H9 (cell line): ENCODE data around the gene ITGB8. TPM values are rescaled to one million over a fixed set of nuclear protein-coding genes. Genes with fewer than 3 reads are reported as not detected.

Experiments
- DNase-seq: peaks from one replicate; pipeline ENCODE4 v3.0.0-alpha.2; 2017
- H2AFZ ChIP-seq: one replicate; pipeline ENCODE4 v1.6.1; 2013; ENCODE audit warnings: mild to moderate bottlenecking, low read length, control low read depth, moderate library complexity
- H2AK5ac ChIP-seq: 2 replicates; pipeline ENCODE4 v1.6.1; 2013; ENCODE audit warnings: low read length, control low read depth, mixed read lengths; ENCODE audit not compliant: insufficient read length
- H2BK120ac ChIP-seq: one replicate; pipeline ENCODE4 v1.6.1; 2013; ENCODE audit warnings: low read depth, mild to moderate bottlenecking, low read length, control low read depth, inconsistent platforms; ENCODE audit not compliant: poor library complexity, severe bottlenecking
- H2BK12ac ChIP-seq: 2 replicates; pipeline ENCODE4 v1.6.1; 2013; ENCODE audit warnings: low read length, control low read depth, mixed read lengths, low read depth; ENCODE audit not compliant: insufficient read length
- H2BK15ac ChIP-seq: 2 replicates; pipeline ENCODE4 v1.6.1; 2013; ENCODE audit warnings: low read depth, low read length, control low read depth
- H2BK20ac ChIP-seq: one replicate; pipeline ENCODE4 v1.6.1; 2013; ENCODE audit warnings: low read depth, mild to moderate bottlenecking, low read length, control low read depth, inconsistent platforms; ENCODE audit not compliant: poor library complexity, severe bottlenecking
- H2BK5ac ChIP-seq: 2 replicates; pipeline ENCODE4 v1.6.1; 2013; ENCODE audit warnings: low read length, control low read depth, mixed read lengths; ENCODE audit not compliant: insufficient read length
- H3K14ac ChIP-seq: 2 replicates; pipeline ENCODE4 v1.6.1; 2013; ENCODE audit warnings: low read length, control low read depth; ENCODE audit not compliant: insufficient read depth
- H3K18ac ChIP-seq: 2 replicates; pipeline ENCODE4 v1.6.1; 2013; ENCODE audit warnings: low read depth, mild to moderate bottlenecking, mixed read lengths, low read length, control low read depth; ENCODE audit not compliant: insufficient read length
- H3K23ac ChIP-seq: 2 replicates; pipeline ENCODE4 v1.6.1; 2013; ENCODE audit warnings: low read length, control low read depth, mixed read lengths, low read depth; ENCODE audit not compliant: insufficient read length
- H3K23me2 ChIP-seq: 2 replicates; pipeline ENCODE4 v1.6.1; 2013; ENCODE audit warnings: low read depth, mild to moderate bottlenecking, mixed read lengths, low read length, control low read depth; ENCODE audit not compliant: insufficient read length, poor library complexity, severe bottlenecking
- H3K27ac ChIP-seq: 2 replicates; pipeline ENCODE4 v1.5.1; 2013; ENCODE audit warnings: low read length, control low read depth, mixed read lengths, low read depth; ENCODE audit not compliant: insufficient read length
- H3K27me3 ChIP-seq: 2 replicates; pipeline ENCODE4 v1.6.1; 2013; ENCODE audit warnings: low read length, control low read depth, inconsistent platforms; ENCODE audit not compliant: insufficient read depth
- H3K4ac ChIP-seq: 2 replicates; pipeline ENCODE4 v1.6.1; 2013; ENCODE audit warnings: low read depth, mild to moderate bottlenecking, control low read depth, inconsistent platforms, low read length, moderate library complexity
- H3K4me1 ChIP-seq: 2 replicates; pipeline ENCODE4 v1.6.1; 2013; ENCODE audit warnings: low read length, control low read depth, inconsistent platforms; ENCODE audit not compliant: insufficient read depth
- H3K4me2 ChIP-seq: 2 replicates; pipeline ENCODE4 v1.6.1; 2013; ENCODE audit warnings: low read length, control low read depth, mixed read lengths; ENCODE audit not compliant: insufficient read length, insufficient read depth
- H3K56ac ChIP-seq: 2 replicates; pipeline ENCODE4 v1.6.1; 2013; ENCODE audit warnings: low read depth, mild to moderate bottlenecking, mixed read lengths, low read length, control low read depth; ENCODE audit not compliant: insufficient read length
- H3K79me1 ChIP-seq: 2 replicates; pipeline ENCODE4 v1.6.1; 2013; ENCODE audit warnings: low read depth, mild to moderate bottlenecking, moderate library complexity, low read length, control low read depth, inconsistent platforms; ENCODE audit not compliant: insufficient read depth, poor library complexity, severe bottlenecking
- H3K79me2 ChIP-seq: 2 replicates; pipeline ENCODE4 v1.6.1; 2013; ENCODE audit warnings: low read length, control low read depth, inconsistent platforms; ENCODE audit not compliant: insufficient read depth
- H3K9ac ChIP-seq: 2 replicates; pipeline ENCODE4 v1.6.1; 2013; ENCODE audit warnings: low read length, control low read depth, mixed read lengths; ENCODE audit not compliant: insufficient read length; ENCODE audit errors: extremely low read depth
- H3K9me3 ChIP-seq: one replicate; pipeline ENCODE4 v1.6.1; 2013; ENCODE audit warnings: low read depth, low read length, inconsistent platforms; ENCODE audit not compliant: control insufficient read depth
- H3T11ph ChIP-seq: one replicate; pipeline ENCODE4 v1.6.1; 2013; ENCODE audit warnings: mild to moderate bottlenecking, low read length, control low read depth, inconsistent platforms
- H4K20me1 ChIP-seq: one replicate; pipeline ENCODE4 v1.6.1; 2013; ENCODE audit not compliant: control insufficient read depth, insufficient read length, insufficient read depth
- H4K5ac ChIP-seq: 2 replicates; pipeline ENCODE4 v1.6.1; 2013; ENCODE audit warnings: low read depth, mild to moderate bottlenecking, mixed read lengths, low read length, control low read depth; ENCODE audit not compliant: insufficient read length
- H4K8ac ChIP-seq: replicated peaks from 2 replicates; pipeline ENCODE4 v1.6.1; 2013; ENCODE audit warnings: low read length, control low read depth, mixed read lengths, low read depth; ENCODE audit not compliant: insufficient read length
- H4K91ac ChIP-seq: 2 replicates; pipeline ENCODE4 v1.6.1; 2013; ENCODE audit warnings: low read depth, mild to moderate bottlenecking, moderate library complexity, mixed read lengths, low read length, control low read depth; ENCODE audit not compliant: insufficient read length
- H3K27ac Mint-ChIP-seq, 3 experiments: 2 replicates in 2 of 3; 3 replicates in 1 of 3; pipeline ENCODE4 v1.8.0; 2020 to 2021; ENCODE audit warnings: mixed read lengths in 3 of 3, mild to moderate bottlenecking in 1 of 3, moderate library complexity in 1 of 3
- H3K27me3 Mint-ChIP-seq: 2 replicates; pipeline ENCODE4 v1.8.0; 2021; ENCODE audit warnings: low read depth, mild to moderate bottlenecking, moderate library complexity, mixed read lengths
- H3K36me3 Mint-ChIP-seq, 3 experiments: 2 replicates in 2 of 3; 3 replicates in 1 of 3; pipeline ENCODE4 v1.8.0; 2020 to 2021; ENCODE audit warnings: low read depth in 3 of 3, mixed read lengths in 3 of 3; ENCODE audit not compliant: insufficient read depth in 1 of 3
- H3K4me1 Mint-ChIP-seq, 2 experiments: 2 replicates each; pipeline ENCODE4 v1.8.0; 2020; ENCODE audit warnings: mixed read lengths in 2 of 2
- H3K4me3 Mint-ChIP-seq, 2 experiments: 2 replicates in 1 of 2; 3 replicates in 1 of 2; pipeline ENCODE4 v1.8.0; 2020 to 2021; ENCODE audit warnings: mild to moderate bottlenecking in 2 of 2, mixed read lengths in 2 of 2, moderate library complexity in 1 of 2
- H3K9me3 Mint-ChIP-seq, 2 experiments: 2 replicates in 1 of 2; 3 replicates in 1 of 2; pipeline ENCODE4 v1.8.0; 2020; ENCODE audit warnings: mild to moderate bottlenecking in 2 of 2, mixed read lengths in 2 of 2, moderate library complexity in 1 of 2
- CTCF ChIP-seq: fragments of 200-600 bp; sonication (generic); conservative IDR thresholded peaks from 3 replicates; pipeline ENCODE4 v1.8.0; 2021; ENCODE audit warnings: antibody characterized with exemption, mild to moderate bottlenecking
- whole genome bisulfite sequencing: extraction: QIAGEN DNeasy Blood & Tissue Kit; methylation state at CpG from one replicate; pipeline ENCODE4 v1.1.7; 2013; ENCODE audit warnings: missing lambda C conversion rate, low lambda C conversion rate, mixed read lengths; ENCODE audit not compliant: insufficient read length; ENCODE audit errors: extremely low coverage; 5-methylcytosine and 5-hydroxymethylcytosine counted together
- total RNA-seq: library from RNA; stranded (reverse); gene quantifications from 2 replicates; pipeline ENCODE4 v1.2.1, GENCODE V29; 2021

Gene ITGB8
- total RNA-seq, 1 experiment from 2014 or later: 7.6 TPM

- Mint-ChIP-seq H3K27ac (no peak overlapping the region), H3K27me3 (no peaks in the 10 kb centered on the region), H3K36me3 (no peaks in the 10 kb centered on the region), H3K4me3 (no peak overlapping the region), H3K4me1 (peaks cover 29 to 30% of the 10 kb centered on the region in 2 experiments), H3K9me3 (no peaks in the 10 kb centered on the region)
- Histone ChIP-seq H2BK20ac (no peak overlapping the region), H3K4me2 (no peak overlapping the region), H3K27ac (no peak overlapping the region), H4K5ac (no peak overlapping the region), H3K14ac (no peak overlapping the region), H2BK120ac (no peak overlapping the region), H3K4me1 (peaks cover 6% of the 10 kb centered on the region; the same call in 1 of the 2 replicates), H3K79me1 (no peaks in the 10 kb centered on the region), H2BK15ac (no peak overlapping the region), H2AK5ac (no peak overlapping the region), H4K8ac (no peak overlapping the region), H3K23me2 (no peaks in the 10 kb centered on the region), H3K4ac (no peak overlapping the region), H3K23ac (no peak overlapping the region), H3K27me3 (no peaks in the 10 kb centered on the region), H2BK5ac (no peak overlapping the region), H4K91ac (no peak overlapping the region), H2AFZ (no peak overlapping the region), H3T11ph (no peak overlapping the region), H3K56ac (no peak overlapping the region), H3K79me2 (no peaks in the 10 kb centered on the region), H3K9me3 (no peaks in the 10 kb centered on the region), H3K18ac (no peak overlapping the region), H4K20me1 (no peaks in the 10 kb centered on the region), H3K9ac (no peak overlapping the region), H2BK12ac (no peak overlapping the region)
- DNase-seq: no peak
- TF ChIP-seq CTCF: no peak
- WGBS: no CpG with 5 or more reads among the region's 2 CpGs
Measured at GRCh38 chr7:20343941-20344340, 13.2 kb downstream of the ITGB8 start.
